ENCODE data around the gene MAGI1.

GRCh38 chr3:65376426-65376825, 662.3 kb downstream of the MAGI1 start:
- no peak for TF ChIP-seq EP300 (IDR thresholded peaks at IDR 0.05)
- no peak for TF ChIP-seq CTCF (IDR thresholded peaks at IDR 0.05)
- TF ChIP-seq POLR2A (IDR thresholded peaks at IDR 0.05) = no peak
- no peak for TF ChIP-seq POLR2AphosphoS5 (IDR thresholded peaks at IDR 0.05)
